RWPE1 (cell line): ENCODE results near the gene SH3BP2.

Experiments used
- CTCF ChIA-PET: fragments of 350-600 bp; sonication (Branson Sonifier 250); formaldehyde crosslinking; extraction: SDS; loops from one replicate; lab custom pipeline; 2021; lab: Yijun Ruan, JAX
- POLR2A ChIA-PET: fragments of 400-600 bp; formaldehyde crosslinking; extraction: SDS; loops from one replicate; lab custom pipeline; 2020; ENCODE audit warnings: antibody characterized with exemption; ENCODE audit not compliant: low non-redundant PET; lab: Yijun Ruan, JAX
- DNase-seq: peaks from one replicate; pipeline ENCODE4 v3.0.0; 2012; ENCODE audit warnings: low spot score
- H3K27ac ChIP-seq: fragments of 450-650 bp; 2 replicates; pipeline ENCODE4 v1.5.1; 2017
- CTCF ChIP-seq: fragments of 450-650 bp; conservative IDR thresholded peaks from 2 replicates; pipeline ENCODE4 v1.5.1; 2017; ENCODE audit warnings: low read depth, mild to moderate bottlenecking

SH3BP2 gene

GRCh38 chr4:2829321-2829932, 36.5 kb downstream of the SH3BP2 start:
- CTCF ChIA-PET: no interaction called here
- POLR2A ChIA-PET: no interaction called here

GRCh38 chr4:2829933-2830451, 37.1 kb downstream of the SH3BP2 start:
- CTCF ChIA-PET: interaction anchor here (0.6 kb wide), 1 partner anchor 63 kb away, joined by 4 read pairs; no protein-coding TSS in a partner anchor
- POLR2A ChIA-PET: no interaction called here
- peak overlapping the region; percentile 6; the same call in 1 of the 2 replicates for H3K27ac ChIP-seq
- no peak for TF ChIP-seq CTCF
- no peak for DNase-seq

More at GRCh38 chr4:2829321-2829932, 36.5 kb downstream of the SH3BP2 start:
- peak overlapping the region; percentile 8; the same call in 1 of the 2 replicates for H3K27ac ChIP-seq
- no peak for TF ChIP-seq CTCF
- no peak for DNase-seq

GRCh38 chr4:2830632-2831610, 38.0 kb downstream of the SH3BP2 start:
- POLR2A ChIA-PET: no interaction called here
- TF ChIP-seq CTCF: no peak

GRCh38 chr4:2831611-2832308, 38.9 kb downstream of the SH3BP2 start:
- ChIA-PET POLR2A (no interaction called here), CTCF (interaction anchor here (0.7 kb wide), 1 partner anchor 21 kb away, joined by 4 read pairs; no protein-coding TSS in a partner anchor)
- TF ChIP-seq CTCF: no peak
- no peak for DNase-seq
- H3K27ac ChIP-seq: peak overlapping the region; percentile 6

More at GRCh38 chr4:2830632-2831610, 38.0 kb downstream of the SH3BP2 start:
- CTCF ChIA-PET: interaction anchor here (0.5 to 0.7 kb wide), 3 partner anchors 13 to 62 kb away, joined by 4 to 5 read pairs (median 4); partner anchors contain the start of gene ADD1
- H3K27ac ChIP-seq: peak overlapping the region; percentile 6; the same call in 1 of the 2 replicates
- DNase-seq: no peak

GRCh38 chr4:2832309-2832980, 39.6 kb downstream of the SH3BP2 start:
- H3K27ac ChIP-seq: peak overlapping the region; percentile 3
- CTCF ChIA-PET: no interaction called here

More at GRCh38 chr4:2832309-2832980, 39.6 kb downstream of the SH3BP2 start:
- no peak for TF ChIP-seq CTCF
- POLR2A ChIA-PET: no interaction called here
- no peak for DNase-seq
